Psoas muscle (tissue), 8 donors: Measurements from ENCODE around the gene NT5M. TPM values are rescaled to one million over a fixed set of nuclear protein-coding genes. Genes with fewer than 3 reads are reported as not detected.

Experiments used
- ATAC-seq, 4 donors: fragments of 200-7000 bp; cut with Tn5 transposase; one replicate each; pipeline ENCODE4 v1.9.1; 2020; ENCODE audit warnings: moderate library complexity in 3 of 4, mild to moderate bottlenecking in 2 of 4
- DNase-seq, 2 donors: peaks; one replicate each; pipeline ENCODE4 v3.0.0-alpha.2; 2020
- H3K27ac ChIP-seq: fragments of 200-600 bp; one replicate; pipeline ENCODE4 v1.8.0; 2022
- H3K27me3 ChIP-seq, 3 donors: fragments of 200-600 bp in 1 of 3; one replicate each; pipeline versions ENCODE4 v1.6.1 to v1.8.0; 2013 to 2022; ENCODE audit warnings: low read length in 2 of 3, mild to moderate bottlenecking in 2 of 3, moderate library complexity in 1 of 3; ENCODE audit not compliant: insufficient read depth in 3 of 3
- H3K36me3 ChIP-seq, 2 donors: fragments of 200-600 bp in 1 of 2; one replicate each; pipeline versions ENCODE4 v1.6.1 to v1.8.0; 2013 to 2022; ENCODE audit warnings: low read depth in 1 of 2, mild to moderate bottlenecking in 1 of 2, moderate library complexity in 1 of 2; ENCODE audit not compliant: insufficient read depth in 1 of 2
- H3K4me1 ChIP-seq: fragments of 200-600 bp; one replicate; pipeline ENCODE4 v1.8.0; 2022
- H3K4me3 ChIP-seq: fragments of 200-600 bp; one replicate; pipeline ENCODE4 v1.8.0; 2022; ENCODE audit warnings: mild to moderate bottlenecking
- H3K9me3 ChIP-seq: fragments of 200-600 bp; one replicate; pipeline ENCODE4 v1.8.0; 2022
- WGBS, 3 donors: extraction: QIAGEN DNeasy Blood & Tissue Kit; methylation state at CpG; one replicate each; pipeline versions ENCODE4 v1.1.6 to v1.1.7; 2013; 5-methylcytosine and 5-hydroxymethylcytosine counted together
- intact Hi-C, 2 donors: fragments of 100-400 bp; cut with DNase I; formaldehyde crosslinking; loops; one replicate each; pipeline versions ENCODE4 v1.11.0 to v1.14.2; 2022
- polyA plus RNA-seq, 3 donors: library from polyadenylated mRNA; stranded (reverse); fragments of 200-250 nt; gene quantifications; one replicate each; pipeline ENCODE4 v1.2.3, GENCODE V29; 2013
- total RNA-seq, 4 donors: library from RNA; stranded (reverse); fragmentation: NEBNext Ultra II Directional in 2 of 4; extraction: Animal tissue kit (Norgen Biotek cat#: 25700) in 2 of 4; gene quantifications; one replicate each; pipeline versions ENCODE4 v1.2.1 to v1.2.4, GENCODE V29; 2021 to 2023
- TF ChIP-seq, protein P1 (sequence below): fragments of 200-600 bp; IDR thresholded peaks from one replicate; pipeline ENCODE4 v1.8.0; 2022; ENCODE audit warnings: antibody characterized with exemption
- donor health status: healthy with polysubstance abuse.
- donor health status: DM: no; HTN: no; CAD: no; lungs with moderate emphysema.
- donor health status: Bipolar disorder and iron deficiency.
- donor health status: healthy.
- donor health status: DM: yes; HTN: yes; CAD: no.
- donor health status: DM: no; HTN: no; CAD: no.
- donor health status: DM: no; HTN: no; CAD: no.
- donor health status: DM: yes; HTN: yes; CAD: no.

The NT5M gene
- total and polyA plus RNA-seq, 7 donors = 6.0 to 11.5 (median 8.0) TPM

DNA sequence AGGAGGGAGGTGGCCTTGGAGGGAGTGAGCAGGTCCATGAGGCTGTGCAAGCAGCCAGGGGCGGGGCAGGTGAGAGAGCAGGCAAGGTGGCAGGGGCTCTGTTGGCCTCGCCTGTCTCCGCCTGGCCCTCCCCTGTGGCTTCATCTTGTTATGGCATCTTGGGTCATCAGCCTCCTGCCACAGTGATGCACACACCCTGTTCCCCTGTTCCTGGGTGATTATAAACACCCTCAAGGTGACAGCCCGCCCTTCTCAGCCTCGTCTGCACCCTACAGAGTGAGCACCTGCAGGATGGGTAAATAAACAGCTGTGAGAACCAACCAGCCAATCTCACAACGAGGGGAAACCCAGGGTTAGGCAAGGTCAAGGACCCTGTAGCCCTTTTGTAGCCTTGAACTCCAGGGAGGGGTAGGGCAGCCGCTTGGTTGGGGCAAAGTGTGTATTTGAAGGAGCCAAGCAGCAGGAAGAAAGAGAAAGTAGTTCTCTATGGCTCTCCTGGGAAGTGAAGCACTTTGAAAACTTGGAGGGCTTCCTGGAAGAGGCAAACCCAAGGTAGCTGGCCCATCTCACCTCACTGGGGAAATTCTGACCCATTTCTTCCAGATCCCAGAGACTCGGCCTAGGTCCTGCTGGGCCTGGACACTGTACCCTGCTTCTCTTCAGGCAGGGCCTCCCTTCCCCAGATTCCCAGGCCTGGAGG lies 60.6 kb downstream of the NT5M start:
- DNase-seq = peak in 1 of 2 donors; percentile 49
- no peaks in the 10 kb centered on the region for H3K4me1 ChIP-seq
- intact Hi-C loops = no loop called here
- H3K4me3 ChIP-seq = no peak overlapping the region
- no peak for ATAC-seq
- WGBS, 3 donors = 74 to 75% (median 75%) methylated on average over 6 to 8 of the region's 8 CpGs
- TF ChIP-seq, protein P1, sequence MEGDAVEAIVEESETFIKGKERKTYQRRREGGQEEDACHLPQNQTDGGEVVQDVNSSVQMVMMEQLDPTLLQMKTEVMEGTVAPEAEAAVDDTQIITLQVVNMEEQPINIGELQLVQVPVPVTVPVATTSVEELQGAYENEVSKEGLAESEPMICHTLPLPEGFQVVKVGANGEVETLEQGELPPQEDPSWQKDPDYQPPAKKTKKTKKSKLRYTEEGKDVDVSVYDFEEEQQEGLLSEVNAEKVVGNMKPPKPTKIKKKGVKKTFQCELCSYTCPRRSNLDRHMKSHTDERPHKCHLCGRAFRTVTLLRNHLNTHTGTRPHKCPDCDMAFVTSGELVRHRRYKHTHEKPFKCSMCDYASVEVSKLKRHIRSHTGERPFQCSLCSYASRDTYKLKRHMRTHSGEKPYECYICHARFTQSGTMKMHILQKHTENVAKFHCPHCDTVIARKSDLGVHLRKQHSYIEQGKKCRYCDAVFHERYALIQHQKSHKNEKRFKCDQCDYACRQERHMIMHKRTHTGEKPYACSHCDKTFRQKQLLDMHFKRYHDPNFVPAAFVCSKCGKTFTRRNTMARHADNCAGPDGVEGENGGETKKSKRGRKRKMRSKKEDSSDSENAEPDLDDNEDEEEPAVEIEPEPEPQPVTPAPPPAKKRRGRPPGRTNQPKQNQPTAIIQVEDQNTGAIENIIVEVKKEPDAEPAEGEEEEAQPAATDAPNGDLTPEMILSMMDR = no peak
- no peaks in the 10 kb centered on the region for H3K9me3 ChIP-seq
- no peaks in the 10 kb centered on the region for H3K27me3 ChIP-seq
- H3K27ac ChIP-seq = no peak overlapping the region
- no peaks in the 10 kb centered on the region for H3K36me3 ChIP-seq

DNA sequence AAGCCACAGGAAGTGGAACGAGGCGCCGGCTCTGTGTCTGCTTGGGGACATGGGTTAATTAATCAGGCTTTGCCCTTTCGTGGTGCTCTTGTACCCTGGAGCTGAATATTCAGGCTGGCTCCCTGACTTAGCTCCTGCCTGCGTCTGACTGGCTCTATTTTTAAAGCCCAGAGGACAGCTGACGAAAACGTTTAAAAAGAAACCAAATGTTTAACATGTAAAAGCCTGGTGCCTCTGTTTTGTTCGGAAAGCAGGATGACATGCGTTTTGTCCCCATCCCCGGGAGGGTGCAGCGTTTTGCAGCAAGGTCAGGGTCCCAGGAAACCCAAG lies 61.1 kb downstream of the NT5M start:
- no peaks in the 10 kb centered on the region for H3K9me3 ChIP-seq
- no peaks in the 10 kb centered on the region for H3K4me1 ChIP-seq
- ATAC-seq (no peak), DNase-seq (no peak)
- H3K27me3 ChIP-seq = no peaks in the 10 kb centered on the region
- H3K36me3 ChIP-seq = no peaks in the 10 kb centered on the region
- intact Hi-C loops = no loop called here
- no peak overlapping the region for H3K4me3 ChIP-seq
- TF ChIP-seq, protein P1 = no peak
- no peak overlapping the region for H3K27ac ChIP-seq
- WGBS, 3 donors = 32 to 44% (median 37%) methylated on average over 11 of the region's 11 CpGs

DNA sequence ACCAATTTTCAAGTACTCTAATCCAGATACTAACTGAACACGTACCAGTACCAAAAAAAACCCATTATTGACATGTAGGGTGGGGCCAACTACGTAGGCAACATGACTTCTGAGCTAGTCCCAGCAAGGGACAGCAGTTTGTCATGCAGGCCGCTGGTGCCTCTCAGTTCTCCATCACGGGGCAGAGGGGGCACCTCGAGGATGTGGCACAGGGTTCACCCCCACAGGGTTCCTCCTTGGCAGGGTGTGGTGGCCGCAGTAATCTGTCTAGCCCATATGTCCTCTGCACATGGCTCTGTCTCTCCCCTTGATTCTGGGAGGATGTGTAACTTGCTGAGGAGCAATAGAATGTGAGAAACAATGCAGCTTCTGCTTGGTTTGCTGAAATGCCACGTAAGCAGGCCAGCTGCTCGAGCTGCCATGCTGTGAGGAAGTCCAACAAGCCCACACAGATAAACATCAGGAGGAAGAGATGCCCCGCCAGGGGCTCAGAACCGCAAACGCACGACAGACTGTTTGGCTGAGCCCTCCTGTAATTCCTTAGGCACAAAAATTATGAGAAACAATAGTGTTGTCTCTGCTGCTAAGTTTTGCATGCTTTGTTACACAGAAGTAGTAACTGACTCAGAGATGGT lies 62.4 kb downstream of the NT5M start:
- WGBS, 3 donors = 93 to 96% (median 94%) methylated on average over 12 of the region's 12 CpGs
- ATAC-seq (no peak), DNase-seq (peak in 1 of 2 donors; percentile 30)
- Histone ChIP-seq H3K27me3 (no peaks in the 10 kb centered on the region), H3K36me3 (no peaks in the 10 kb centered on the region), H3K4me3 (no peak overlapping the region), H3K27ac (no peak overlapping the region), H3K4me1 (no peaks in the 10 kb centered on the region), H3K9me3 (no peaks in the 10 kb centered on the region)
- intact Hi-C loops = no loop called here
- TF ChIP-seq, protein P1 = no peak

DNA sequence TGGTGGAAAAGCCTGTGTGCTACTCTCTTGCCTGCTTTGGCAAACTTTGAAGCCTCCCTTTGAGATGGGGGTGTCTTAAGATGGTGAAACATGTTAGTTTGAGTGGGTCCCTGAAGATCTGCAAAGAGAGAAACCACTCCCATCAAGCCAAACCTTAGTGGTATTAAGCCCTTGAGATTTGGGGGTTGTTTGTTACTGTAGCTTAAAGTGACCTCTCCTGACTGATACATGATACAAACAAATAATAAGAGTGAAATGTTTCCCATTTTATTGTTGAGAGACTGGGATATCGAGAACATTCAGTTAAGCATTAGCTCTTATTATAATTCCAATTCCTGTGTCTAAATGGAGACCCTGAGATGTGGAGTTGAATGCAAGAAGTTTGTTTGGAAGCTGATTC lies 63.1 kb downstream of the NT5M start:
- H3K27me3 ChIP-seq = no peaks in the 10 kb centered on the region
- intact Hi-C loops = no loop called here
- WGBS, 3 donors = 92 to 100% (median 94%) methylated on average over 1 of the region's 1 CpG
- H3K4me3 ChIP-seq = no peak overlapping the region
- no peaks in the 10 kb centered on the region for H3K36me3 ChIP-seq
- H3K9me3 ChIP-seq = no peaks in the 10 kb centered on the region
- TF ChIP-seq, protein P1 = no peak
- peak in 1 of 2 donors; percentile 23 for DNase-seq
- no peak overlapping the region for H3K27ac ChIP-seq
- no peaks in the 10 kb centered on the region for H3K4me1 ChIP-seq
- ATAC-seq = no peak
